Measurements from ENCODE around the gene PRR19.
"Not testable (repeated sequence)": the region's sequence is repeated elsewhere in the genome, so short reads cannot be mapped to it uniquely, and the experiment has no call there.

DNA sequence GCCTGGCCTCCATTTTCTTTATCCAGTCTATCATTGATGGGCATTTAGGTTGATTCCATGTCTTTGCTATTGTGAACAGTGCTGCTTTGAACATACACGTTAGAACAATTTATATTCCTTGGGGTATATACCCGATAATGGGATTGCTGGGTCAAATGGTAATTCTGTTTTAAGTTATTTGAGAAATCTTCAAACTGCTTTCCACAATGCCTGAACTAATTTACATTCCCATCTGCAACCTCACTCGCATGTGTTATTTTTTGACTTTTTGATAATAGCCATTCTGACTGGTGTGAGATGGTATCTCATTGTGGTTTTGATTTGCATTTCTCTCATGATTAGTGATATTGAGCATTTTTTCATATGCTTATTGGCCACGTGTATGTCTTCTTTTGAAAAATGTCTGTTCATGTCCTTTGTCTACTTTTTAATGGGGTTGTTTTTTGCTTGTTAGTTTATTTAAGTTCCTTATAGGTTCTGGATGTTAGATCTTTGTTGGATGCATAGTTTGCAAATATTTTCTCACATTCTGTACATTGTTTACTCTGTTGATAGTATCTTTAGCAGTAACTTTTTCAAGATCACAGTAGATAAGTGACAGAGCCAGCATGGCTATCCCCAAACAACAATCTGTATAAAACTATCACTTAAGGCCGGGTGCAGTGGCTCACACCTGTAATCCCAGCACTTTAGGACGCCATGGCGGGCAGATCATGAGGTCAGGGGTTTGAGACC is 37.4 kb downstream of the PRR19 start:
- TF ChIP-seq, protein P1, sequence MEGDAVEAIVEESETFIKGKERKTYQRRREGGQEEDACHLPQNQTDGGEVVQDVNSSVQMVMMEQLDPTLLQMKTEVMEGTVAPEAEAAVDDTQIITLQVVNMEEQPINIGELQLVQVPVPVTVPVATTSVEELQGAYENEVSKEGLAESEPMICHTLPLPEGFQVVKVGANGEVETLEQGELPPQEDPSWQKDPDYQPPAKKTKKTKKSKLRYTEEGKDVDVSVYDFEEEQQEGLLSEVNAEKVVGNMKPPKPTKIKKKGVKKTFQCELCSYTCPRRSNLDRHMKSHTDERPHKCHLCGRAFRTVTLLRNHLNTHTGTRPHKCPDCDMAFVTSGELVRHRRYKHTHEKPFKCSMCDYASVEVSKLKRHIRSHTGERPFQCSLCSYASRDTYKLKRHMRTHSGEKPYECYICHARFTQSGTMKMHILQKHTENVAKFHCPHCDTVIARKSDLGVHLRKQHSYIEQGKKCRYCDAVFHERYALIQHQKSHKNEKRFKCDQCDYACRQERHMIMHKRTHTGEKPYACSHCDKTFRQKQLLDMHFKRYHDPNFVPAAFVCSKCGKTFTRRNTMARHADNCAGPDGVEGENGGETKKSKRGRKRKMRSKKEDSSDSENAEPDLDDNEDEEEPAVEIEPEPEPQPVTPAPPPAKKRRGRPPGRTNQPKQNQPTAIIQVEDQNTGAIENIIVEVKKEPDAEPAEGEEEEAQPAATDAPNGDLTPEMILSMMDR (IDR thresholded peaks at IDR 0.05; ENCODE audit: poor library complexity, severe bottlenecking), result not testable (repeated sequence)
- TF ChIP-seq TAF1 (IDR thresholded peaks at IDR 0.05; ENCODE audit: low read depth); EZH2 (IDR thresholded peaks at IDR 0.05; ENCODE audit: borderline replicate concordance, insufficient read depth, low read length, poor library complexity, severe bottlenecking); SMC3 (conservative IDR thresholded peaks at IDR 0.05; ENCODE audit: poor library complexity); RAD21 (conservative IDR thresholded peaks at IDR 0.05); POLR2AphosphoS5 (IDR thresholded peaks at IDR 0.05): not testable (repeated sequence)

All from neural cell (in vitro differentiated cells).